K562 (cell line): Measurements from ENCODE around the gene ZNF154. TPM values are rescaled to one million over a fixed set of nuclear protein-coding genes. Genes with fewer than 3 reads are reported as not detected.

Experiments
- ATAC-seq: fragments of 200-7000 bp; cut with Tn5 transposase; 3 replicates; pipeline ENCODE4 v1.9.1; 2020; ENCODE audit warnings: moderate library complexity
- BruUV-seq: library from RNA; stranded (reverse); fragments of 400-500 nt; replicated peaks from 2 replicates; lab custom pipeline; 2021; lab: Mats Ljungman, UMichigan
- CTCF ChIA-PET: fragments of 300-600 bp; formaldehyde crosslinking; extraction: SDS; loops from one replicate; lab custom pipeline; 2021; ENCODE audit warnings: low intra/inter-chr PET ratio; lab: Yijun Ruan, JAX
- POLR2A ChIA-PET: fragments of 300-600, 350-650 bp; sonication (Branson Sonifier 250); formaldehyde crosslinking; extraction: SDS; loops from one replicate; lab custom pipeline; 2021; ENCODE audit warnings: antibody characterized with exemption, inconsistent platforms; lab: Yijun Ruan, JAX
- DNase-seq, 4 experiments: peaks; one replicate each; pipeline versions ENCODE4 v3.0.0 to v3.0.0-alpha.2; 2011 to 2018; ENCODE audit warnings: low spot score in 3 of 4, mixed read lengths in 3 of 4; ENCODE audit errors: extremely low read depth in 1 of 4
- FAIRE-seq: peaks from 2 replicates; lab custom pipeline; 2011; peaks lifted over from hg19 to GRCh38; lab: Jason Lieb, UNC
- H2AFZ ChIP-seq: 2 replicates; pipeline ENCODE4 v1.6.0; 2011; ENCODE audit warnings: low read depth, low read length, control low read depth, inconsistent platforms
- H3K27ac ChIP-seq: fragments of 200-600 bp; 3 replicates; pipeline ENCODE4 v1.8.0; 2011; ENCODE audit warnings: low read depth, mild to moderate bottlenecking, control low read depth, inconsistent platforms, low read length, moderate library complexity, mixed read lengths; ENCODE audit errors: extremely low read depth
- H3K27me3 ChIP-seq, 2 experiments: fragments of 300-600 bp in 1 of 2; 2 replicates in 1 of 2; 3 replicates in 1 of 2; pipeline versions ENCODE4 v1.6.0 to v1.8.0; 2011; ENCODE audit warnings: inconsistent platforms in 2 of 2, low read length in 2 of 2, mild to moderate bottlenecking in 1 of 2, mixed read lengths in 1 of 2, moderate library complexity in 1 of 2; ENCODE audit not compliant: control insufficient read depth in 2 of 2, insufficient read depth in 2 of 2
- H3K36me3 ChIP-seq: fragments of 300-600 bp; 3 replicates; pipeline ENCODE4 v1.8.0; 2011; ENCODE audit warnings: mild to moderate bottlenecking, low read length, inconsistent platforms; ENCODE audit not compliant: control insufficient read depth, insufficient read depth
- H3K4me1 ChIP-seq, 2 experiments: fragments of 200-600 bp in 1 of 2; replicated peaks in 1 of 2; 2 replicates in 1 of 2; 3 replicates in 1 of 2; pipeline versions ENCODE4 v1.5.1 to v1.8.0; 2011; ENCODE audit warnings: inconsistent platforms in 2 of 2, low read length in 2 of 2, mild to moderate bottlenecking in 1 of 2, mixed read lengths in 1 of 2, moderate library complexity in 1 of 2; ENCODE audit not compliant: control insufficient read depth in 2 of 2, insufficient read depth in 2 of 2
- H3K4me2 ChIP-seq: 2 replicates; pipeline ENCODE4 v1.6.1; 2011; ENCODE audit warnings: low read length, control low read depth, inconsistent platforms, mixed read lengths; ENCODE audit not compliant: insufficient read depth
- H3K4me3 ChIP-seq: fragments of 200-600 bp; sonication (generic), shearing (Covaris generic); 2 replicates; pipeline ENCODE4 v1.5.1; 2016; ENCODE audit warnings: control low read depth, inconsistent platforms
- H3K79me2 ChIP-seq: fragments of 200-600 bp; 3 replicates; pipeline ENCODE4 v1.8.0; 2011; ENCODE audit warnings: low read length, inconsistent platforms; ENCODE audit not compliant: control insufficient read depth, insufficient read depth
- H3K9ac ChIP-seq, 2 experiments: 2 replicates each; pipeline versions ENCODE4 v1.6.0 to v1.6.1; 2011; ENCODE audit warnings: low read depth in 2 of 2, low read length in 2 of 2, control low read depth in 1 of 2, inconsistent platforms in 1 of 2, mild to moderate bottlenecking in 1 of 2, mixed read lengths in 1 of 2; ENCODE audit not compliant: insufficient read depth in 1 of 2
- H3K9me1 ChIP-seq: one replicate; pipeline ENCODE4 v1.6.0; 2011; ENCODE audit warnings: inconsistent platforms, mild to moderate bottlenecking, low read length, moderate library complexity; ENCODE audit not compliant: control insufficient read depth, insufficient read depth
- H3K9me3 ChIP-seq: replicated peaks from 2 replicates; pipeline ENCODE4 v1.5.1; 2011; ENCODE audit warnings: low read depth, low read length, inconsistent platforms; ENCODE audit not compliant: control insufficient read depth, insufficient read depth
- H4K20me1 ChIP-seq: replicated peaks from 2 replicates; pipeline ENCODE4 v1.6.1; 2011; ENCODE audit warnings: low read length, inconsistent platforms, mixed read lengths; ENCODE audit not compliant: control insufficient read depth, insufficient read depth
- ETV5 ChIP-seq: sonication (generic); formaldehyde crosslinking; IDR thresholded peaks from 2 replicates; pipeline ENCODE4 v1.4.0; 2020; ENCODE audit warnings: low read depth, mild to moderate bottlenecking, missing genetic modification reagents
- MED1 ChIP-seq: sonication (generic); formaldehyde crosslinking; IDR thresholded peaks from 2 replicates; pipeline ENCODE4 v1.8.1; 2023; ENCODE audit warnings: missing genetic modification reagents, borderline replicate concordance
- POLR2A ChIP-seq: fragments of 450-650 bp; conservative IDR thresholded peaks from 2 replicates; pipeline ENCODE4 v1.6.1; 2016
- ZNF75A ChIP-seq: fragments of 450-650 bp; formaldehyde crosslinking; IDR thresholded peaks from 2 replicates; pipeline ENCODE4 v1.4.0; 2020; ENCODE audit warnings: mild to moderate bottlenecking
- WGBS: fragments of 100-300 bp; shearing (Covaris generic); methylation state at CpG from one replicate; pipeline ENCODE4 v1.1.6; 2016; ENCODE audit warnings: low coverage, mixed read lengths; ENCODE audit not compliant: insufficient coverage; ENCODE audit errors: missing lambda C conversion rate; 5-methylcytosine and 5-hydroxymethylcytosine counted together
- in situ Hi-C: fragments of 300-500 bp; cut with MboI; formaldehyde crosslinking; loops from 4 replicates; pipeline ENCODE4 v1.15.0; 2018; ENCODE audit warnings: inconsistent platforms, mixed read lengths
- intact Hi-C: fragments of 100-400 bp; cut with micrococcal nuclease; formaldehyde crosslinking; loops from 2 replicates; pipeline ENCODE4 v1.14.2; 2022
- polyA plus RNA-seq, 8 experiments: library from polyadenylated mRNA; depleted of rRNA in 4 of 8; stranded (reverse) in 5 of 8; unstranded in 3 of 8; fragments of >200 nt; fragmentation: Nextera tagmentation in 2 of 8; fragmentation: Illumina TruSeq in 1 of 8; extraction: Ambion mirVana in 2 of 8; extraction: Trizol in 1 of 8; gene quantifications; 2 replicates each; pipeline versions ENCODE4 v1.2.1 to v1.2.3, GENCODE V29; 2011 to 2014; ENCODE audit warnings: inconsistent platforms in 1 of 8, missing spikeins in 1 of 8
- total RNA-seq, 7 experiments: library from RNA; depleted of rRNA in 6 of 7; stranded (reverse); fragments of >200 nt in 6 of 7; fragmentation: Illumina TruSeq in 2 of 7; extraction: Trizol in 2 of 7; gene quantifications; 2 replicates each; pipeline versions ENCODE4 v1.2.1 to v1.2.3, GENCODE V29; 2011 to 2021; ENCODE audit warnings: low replicate concordance in 1 of 7

The ZNF154 gene
- total and polyA plus RNA-seq, 9 of the 15 experiments (the other 6 are each of a cell fraction or from before 2014, with no cell fraction given), result 0.06 to 0.11 (median 0.07) TPM; not detected in 6

DNA sequence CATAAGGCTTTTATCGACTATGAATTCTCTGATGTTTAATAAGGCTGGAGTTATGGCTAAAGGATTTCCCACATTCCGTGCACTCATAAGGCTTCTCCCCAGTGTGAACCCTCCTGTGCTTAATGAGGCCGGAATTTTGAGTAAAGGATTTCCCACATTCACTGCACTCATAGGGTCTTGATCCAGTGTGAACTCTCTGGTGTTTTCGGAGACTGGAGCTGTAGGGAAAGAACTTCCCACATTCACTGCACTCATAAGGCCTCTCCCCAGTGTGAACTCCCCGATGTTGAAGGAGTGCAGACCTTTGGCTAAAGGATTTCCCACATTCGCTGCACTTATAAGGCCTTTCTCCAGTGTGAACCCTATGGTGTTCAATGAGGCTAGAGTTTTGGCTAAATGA is 7.4 kb downstream of the ZNF154 start:
- H3K27me3 ChIP-seq, result no peaks in the 10 kb centered on the region
- H3K36me3 ChIP-seq, result no peaks in the 10 kb centered on the region
- ChIA-PET CTCF (no interaction called here), POLR2A (no interaction called here)
- TF ChIP-seq MED1 (CRISPR knock-in tag) (no peak), ZNF75A (peak; percentile 87)
- DNase-seq, result no peak
- in situ Hi-C loops, result no loop called here
- FAIRE-seq, result no peak
- BruUV-seq, result no TSS peak
- H4K20me1 ChIP-seq, result no peaks in the 10 kb centered on the region
- intact Hi-C loops, result no loop called here
- no peak overlapping the region for H3K4me3 ChIP-seq
- no peak overlapping the region for H3K9ac ChIP-seq
- H3K9me1 ChIP-seq, result no peaks in the 10 kb centered on the region
- H2AFZ ChIP-seq, result no peak overlapping the region
- ATAC-seq, result no peak
- 9% methylated on average over 6 of the region's 6 CpGs for WGBS
- H3K4me2 ChIP-seq, result no peak overlapping the region
- peaks cover 15% of the 10 kb centered on the region for H3K9me3 ChIP-seq
- H3K79me2 ChIP-seq, result no peaks in the 10 kb centered on the region; the same call in 2 of the 3 replicates
- H3K27ac ChIP-seq, result no peak overlapping the region
- H3K4me1 ChIP-seq, result no peaks in the 10 kb centered on the region

DNA sequence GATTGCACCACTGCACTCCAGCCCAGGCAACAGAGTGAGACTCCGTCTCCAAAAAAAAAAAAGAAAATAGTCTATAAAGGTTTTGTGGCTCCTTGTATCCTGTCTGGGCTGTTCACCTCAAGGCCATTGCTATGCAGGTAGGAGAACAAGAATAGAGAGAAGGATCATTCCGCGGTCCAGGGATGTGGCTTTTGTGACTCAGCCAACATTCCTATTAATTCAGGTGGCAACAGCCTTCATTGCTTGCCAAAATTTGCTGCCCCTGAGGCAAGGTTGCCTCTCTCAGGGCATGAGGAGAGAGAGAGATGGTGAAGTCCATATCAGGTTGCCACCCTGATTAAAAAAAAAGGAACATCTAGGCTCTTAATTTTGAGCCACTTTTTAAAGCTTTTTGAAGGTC is 19.3 kb downstream of the ZNF154 start:
- ATAC-seq, result no peak

More for the DNA sequence above, 19.3 kb downstream of the ZNF154 start:
- Histone ChIP-seq H3K27ac (no peak overlapping the region), H3K27me3 (no peaks in the 10 kb centered on the region), H3K79me2 (peaks cover 36% of the 10 kb centered on the region), H3K4me3 (no peak overlapping the region), H3K9me1 (no peaks in the 10 kb centered on the region), H3K9me3 (peaks cover 43% of the 10 kb centered on the region), H3K4me1 (no peaks in the 10 kb centered on the region; a peak in 1 of 5 replicates), H3K36me3 (peaks cover 47% of the 10 kb centered on the region), H4K20me1 (no peaks in the 10 kb centered on the region), H2AFZ (no peak overlapping the region), H3K4me2 (no peak overlapping the region), H3K9ac (no peak overlapping the region)
- ChIA-PET POLR2A (interaction anchor here (1.1 kb wide), 1 partner anchor 153 kb away, joined by 4 read pairs; no protein-coding TSS in a partner anchor), CTCF (no interaction called here)
- 38% methylated on average over 3 of the region's 3 CpGs for WGBS
- intact Hi-C loops, result no loop called here
- no peak for FAIRE-seq
- TF ChIP-seq ETV5 (no peak), POLR2A (0 out of 2 replicates have a peak, but pooled peaks have one; percentile 11)
- in situ Hi-C loops, result no loop called here
- BruUV-seq, result no TSS peak
- no peak for DNase-seq
